CD4-positive, alpha-beta T cell treated with Interleukin-17A for 4 hours (primary cell): ENCODE results near the gene TBX1.
A peak's percentile ranks its signal among the peaks of the same experiment; 100 is the strongest.

ENCODE experiments used
- DNase-seq: peaks from one replicate; pipeline ENCODE4 v3.0.0-alpha.2; 2020; ENCODE audit warnings: mixed read lengths

The TBX1 gene

GRCh38 chr22:19760058-19760950, at the start of gene TBX1:
Gene TBX1, plus strand, starts transcription at chr22:19760778. Its CDS starts 66 bp downstream, at chr22:19760844.
- DNase-seq = no peak

DNA sequence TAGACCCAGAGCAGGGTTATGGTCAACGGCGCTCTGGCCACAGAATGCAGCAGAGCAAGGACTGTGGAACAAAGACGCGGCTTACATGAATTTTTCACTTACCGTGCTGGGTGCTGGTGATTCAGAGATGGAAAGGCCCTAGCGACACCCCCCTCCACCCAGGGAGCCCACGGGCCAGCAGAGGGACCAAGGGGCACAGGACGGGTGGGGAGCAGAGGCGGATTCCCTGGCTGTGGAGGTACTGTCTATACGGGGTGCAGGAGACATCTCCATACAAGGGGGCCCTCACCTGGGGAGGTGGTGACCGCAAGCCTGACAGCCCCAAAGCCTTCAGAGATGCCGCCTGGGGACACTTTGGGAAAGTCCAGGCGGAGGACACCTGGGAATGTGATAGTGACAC, 47.3 kb upstream of the TBX1 start:
- DNase-seq = no peak

GRCh38 chr22:19713650-19714311, 46.8 kb upstream of the TBX1 start:
- no peak for DNase-seq

DNA sequence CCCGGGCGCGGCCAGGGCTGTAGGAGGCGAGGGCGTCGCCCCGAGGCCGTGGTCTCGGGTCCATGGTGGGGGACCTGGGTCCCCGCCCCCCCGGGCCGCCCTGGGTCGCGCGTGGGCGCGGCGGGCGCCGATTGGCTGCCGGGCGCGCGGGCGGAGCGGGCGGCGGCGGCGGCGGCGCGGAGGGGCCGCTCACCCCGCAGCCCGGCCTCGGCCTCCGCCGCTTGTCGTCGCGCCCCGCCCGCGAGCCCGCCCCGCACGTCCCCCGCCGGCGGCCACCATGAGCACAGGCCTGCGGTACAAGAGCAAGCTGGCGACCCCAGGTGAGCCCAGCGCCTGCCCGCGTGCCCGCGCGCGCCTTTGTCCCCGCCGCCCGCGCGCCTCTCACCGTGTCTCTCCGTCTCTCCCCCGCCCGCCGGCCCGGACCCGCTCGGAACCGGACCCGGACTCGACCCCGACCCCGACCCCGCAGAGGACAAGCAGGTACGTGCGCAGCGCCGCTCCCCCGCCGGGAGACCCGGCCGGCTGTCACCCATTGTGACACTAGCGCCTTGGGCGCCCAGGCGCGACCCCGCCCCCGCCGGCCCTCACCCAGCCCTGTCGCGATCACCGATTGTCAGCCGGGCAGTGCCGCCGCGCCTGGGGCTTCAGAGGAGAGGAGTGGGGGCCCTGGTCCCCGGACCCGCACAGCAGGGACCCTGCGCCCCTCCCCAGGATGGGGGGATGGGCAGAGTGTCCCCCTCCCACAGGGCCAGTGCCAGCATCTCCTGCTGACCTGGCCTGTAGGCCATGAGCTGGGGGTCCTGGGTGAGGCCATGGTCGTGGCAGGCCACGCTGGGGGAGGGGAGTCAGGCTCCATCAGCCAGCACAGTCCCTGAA, 46.0 kb upstream of the TBX1 start, which contains the start of gene SEPTIN5:
Gene SEPTIN5, plus strand, starts transcription at position 192 of the 876 bp plus-strand sequence. Its CDS starts 86 bp downstream, at position 278.
- no peak for DNase-seq

DNA sequence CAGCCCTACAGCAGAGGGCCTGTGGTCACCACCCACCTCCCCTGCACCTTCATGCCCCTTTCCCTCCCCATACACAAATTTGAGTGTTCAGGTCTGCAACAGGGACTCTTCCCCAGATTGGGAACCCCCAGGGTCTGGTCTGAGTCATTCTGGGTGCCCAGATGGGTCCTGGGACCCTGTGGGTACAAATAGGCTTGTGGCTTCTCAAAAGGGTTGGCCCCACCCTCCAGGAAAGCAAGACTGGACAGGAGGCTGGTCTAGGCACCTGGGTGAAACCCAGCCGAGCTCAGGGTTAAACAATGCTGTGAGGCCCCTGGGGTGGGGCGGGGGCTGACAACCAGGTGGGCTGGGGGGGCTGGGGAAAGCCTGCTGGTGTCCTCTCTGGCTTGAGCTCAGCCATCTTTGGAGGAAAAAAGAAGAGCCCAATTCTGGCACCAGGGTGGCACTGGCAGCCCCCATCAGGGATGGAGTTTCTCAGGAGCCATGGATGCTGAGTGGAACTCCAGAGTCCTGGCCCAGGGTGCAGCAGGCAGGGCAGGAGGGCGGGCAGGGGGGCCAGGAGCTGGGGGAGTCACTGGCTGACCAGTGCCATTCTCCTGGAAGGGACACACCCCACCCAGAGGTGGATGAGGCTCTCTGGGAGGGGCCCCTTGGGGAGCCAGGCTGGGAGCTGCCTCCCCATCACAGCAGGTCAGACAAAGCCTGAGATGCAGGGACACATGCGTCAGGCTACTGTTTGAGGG, 45.2 kb upstream of the TBX1 start:
- DNase-seq = no peak

DNA sequence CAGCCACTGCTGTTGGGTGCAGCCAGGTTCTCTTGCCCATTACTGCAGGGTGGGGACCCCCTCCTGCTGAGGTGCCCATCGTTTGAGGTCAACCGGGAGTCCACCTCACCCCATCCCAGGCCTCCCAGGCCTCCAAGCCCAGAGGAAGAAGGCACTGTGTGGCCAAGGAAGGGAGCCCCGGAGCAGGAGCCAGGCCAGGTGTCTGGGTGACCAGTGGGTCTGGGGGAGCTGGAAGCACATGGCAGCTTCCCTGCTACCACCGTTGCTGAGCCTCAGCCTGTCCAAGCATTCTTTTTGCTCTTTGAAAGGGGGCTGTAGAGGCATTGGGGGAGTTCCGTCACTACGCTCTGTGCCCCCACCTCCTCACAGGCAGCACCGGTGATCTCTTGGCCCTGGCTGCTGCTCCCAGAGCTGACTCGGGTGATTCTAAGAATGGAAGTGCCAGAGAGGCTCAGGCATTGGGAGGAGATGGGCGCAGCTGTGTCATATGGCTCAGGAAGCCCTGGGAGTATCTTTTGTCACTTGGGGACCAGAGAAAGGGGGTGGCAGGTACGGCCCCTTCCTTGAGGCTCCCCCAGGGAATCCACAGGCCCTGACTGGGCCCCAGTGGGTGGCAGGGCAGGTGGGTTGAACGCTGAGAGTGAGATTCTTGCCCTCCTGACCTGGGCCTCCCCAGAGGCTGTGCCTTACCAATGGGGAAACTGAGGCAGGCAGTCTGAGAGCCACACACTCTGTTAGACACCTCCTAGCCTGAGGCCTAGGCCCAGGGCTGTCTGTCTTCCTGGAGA, 44.3 kb upstream of the TBX1 start:
- DNase-seq = no peak

GRCh38 chr22:19716829-19717105, 43.8 kb upstream of the TBX1 start:
- DNase-seq = no peak

DNA sequence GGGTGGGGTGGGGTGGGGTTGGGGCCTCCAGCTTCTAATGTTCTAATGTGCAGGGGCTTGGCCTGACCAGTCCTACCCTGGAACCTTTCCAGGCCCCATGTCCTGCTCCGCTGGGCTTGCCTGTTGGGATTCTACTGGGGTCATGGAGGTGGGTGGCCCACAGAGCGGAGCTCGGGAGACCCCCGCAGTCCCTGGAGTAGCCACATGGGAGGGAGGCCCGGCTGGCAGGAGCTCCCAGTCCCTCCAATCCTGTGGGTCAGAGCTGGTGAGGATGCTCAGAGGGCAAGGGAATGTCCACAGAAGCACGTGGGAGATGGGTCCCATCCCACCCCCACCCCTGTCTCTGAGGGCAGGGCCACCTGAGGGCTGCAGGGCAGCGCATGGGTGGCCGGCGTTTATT, 43.4 kb upstream of the TBX1 start:
- no peak for DNase-seq

DNA sequence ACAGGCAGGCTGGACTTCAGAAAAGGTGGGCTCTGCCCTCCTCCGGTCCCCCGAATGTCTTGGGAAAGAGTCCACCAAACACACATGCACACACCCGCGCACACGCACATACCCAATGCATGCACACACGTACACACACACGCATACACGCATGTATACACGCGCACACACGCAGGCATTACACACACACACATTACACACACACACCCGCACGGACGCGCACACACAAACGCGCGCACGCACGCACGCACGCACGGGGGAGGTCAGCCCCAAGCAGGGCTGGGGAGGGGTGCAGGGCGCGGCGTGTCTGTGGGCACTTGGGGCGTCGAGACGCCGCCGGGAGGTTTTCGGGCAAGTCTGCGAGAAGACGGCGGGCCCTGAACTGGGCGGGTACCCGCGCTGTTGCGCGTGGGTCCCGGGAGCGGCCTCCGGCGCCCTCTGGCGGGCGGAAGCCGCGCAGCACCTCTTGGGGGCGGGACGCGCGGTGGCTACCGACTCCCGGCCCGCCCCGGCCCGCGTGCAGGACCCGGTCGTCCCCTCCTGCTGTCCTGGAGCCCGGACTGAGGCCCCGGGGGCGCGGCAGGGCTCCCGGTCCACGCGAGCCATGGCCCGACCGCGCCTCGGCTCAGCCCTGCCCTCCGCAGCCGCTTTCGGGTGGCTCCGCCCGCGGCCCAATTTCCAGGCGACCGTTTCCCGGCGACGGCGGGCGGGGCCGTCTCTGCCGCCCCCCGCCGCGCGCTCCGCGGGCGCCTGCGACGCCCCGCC, 42.7 kb upstream of the TBX1 start:
- DNase-seq = peak; percentile 86

- no peak for DNase-seq
Observed at GRCh38 chr22:19718456-19719049, 42.0 kb upstream of the TBX1 start.

DNA sequence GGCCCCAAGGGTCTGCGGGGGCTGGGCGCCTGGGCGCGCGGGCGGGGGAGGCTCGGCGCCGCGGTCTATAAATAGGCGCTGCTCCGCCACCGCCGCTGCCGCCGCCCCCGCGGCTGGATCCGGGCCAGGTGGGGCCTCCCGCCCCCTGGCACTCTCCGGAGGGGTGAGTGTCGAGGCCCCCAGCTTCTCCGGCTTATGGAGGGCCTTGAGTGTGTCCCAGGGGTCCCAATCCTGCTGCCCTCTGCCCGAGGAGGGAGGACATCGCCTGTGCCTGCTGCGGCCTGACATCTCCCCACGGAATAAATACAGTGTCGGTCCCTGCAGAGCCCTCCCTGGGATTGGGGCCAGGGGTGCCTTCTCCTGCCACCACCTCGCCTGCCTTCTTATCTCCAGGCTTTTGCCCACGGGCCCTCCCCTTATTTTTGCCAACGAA, 41.5 kb upstream of the TBX1 start:
- DNase-seq = no peak

DNA sequence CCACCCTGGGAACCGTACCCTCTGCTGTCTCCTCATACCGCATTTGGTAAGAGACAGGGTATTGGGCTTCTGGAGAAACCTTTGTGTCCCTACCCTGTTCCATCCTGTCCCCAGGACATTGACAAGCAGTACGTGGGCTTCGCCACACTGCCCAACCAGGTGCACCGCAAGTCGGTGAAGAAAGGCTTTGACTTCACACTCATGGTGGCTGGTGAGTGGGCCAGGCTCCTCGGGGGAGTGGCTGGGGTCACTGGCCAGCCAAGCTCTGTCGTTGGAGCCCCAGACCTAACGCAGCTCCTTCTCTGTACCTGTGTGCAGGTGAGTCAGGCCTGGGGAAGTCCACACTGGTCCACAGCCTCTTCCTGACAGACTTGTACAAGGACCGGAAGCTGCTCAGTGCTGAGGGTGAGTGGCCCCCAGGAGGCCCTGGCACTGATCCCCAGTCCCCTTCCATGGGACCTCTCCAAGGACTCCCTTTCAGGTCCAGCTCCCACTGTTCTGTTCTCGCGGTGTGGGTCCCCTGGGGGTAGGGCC, 41.0 kb upstream of the TBX1 start:
- no peak for DNase-seq

GRCh38 chr22:19720150-19720827, 40.3 kb upstream of the TBX1 start:
- no peak for DNase-seq

DNA sequence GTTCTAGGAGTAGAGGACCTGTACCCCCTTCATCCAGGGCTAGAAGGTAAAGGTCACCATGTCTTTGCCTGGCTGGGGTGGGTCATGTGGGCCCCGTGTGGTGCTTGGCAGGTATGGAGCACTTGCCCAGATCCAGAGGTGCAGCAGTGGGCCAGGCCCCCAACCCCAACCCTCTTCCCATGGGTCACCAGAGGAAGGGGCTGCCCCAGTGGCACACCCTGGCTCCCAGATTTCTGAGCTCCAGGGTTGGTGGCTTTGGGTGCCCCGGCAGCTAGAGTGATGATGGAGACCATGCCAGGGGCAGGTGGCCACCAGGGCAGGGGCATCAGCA, 39.6 kb upstream of the TBX1 start:
- no peak for DNase-seq

DNA sequence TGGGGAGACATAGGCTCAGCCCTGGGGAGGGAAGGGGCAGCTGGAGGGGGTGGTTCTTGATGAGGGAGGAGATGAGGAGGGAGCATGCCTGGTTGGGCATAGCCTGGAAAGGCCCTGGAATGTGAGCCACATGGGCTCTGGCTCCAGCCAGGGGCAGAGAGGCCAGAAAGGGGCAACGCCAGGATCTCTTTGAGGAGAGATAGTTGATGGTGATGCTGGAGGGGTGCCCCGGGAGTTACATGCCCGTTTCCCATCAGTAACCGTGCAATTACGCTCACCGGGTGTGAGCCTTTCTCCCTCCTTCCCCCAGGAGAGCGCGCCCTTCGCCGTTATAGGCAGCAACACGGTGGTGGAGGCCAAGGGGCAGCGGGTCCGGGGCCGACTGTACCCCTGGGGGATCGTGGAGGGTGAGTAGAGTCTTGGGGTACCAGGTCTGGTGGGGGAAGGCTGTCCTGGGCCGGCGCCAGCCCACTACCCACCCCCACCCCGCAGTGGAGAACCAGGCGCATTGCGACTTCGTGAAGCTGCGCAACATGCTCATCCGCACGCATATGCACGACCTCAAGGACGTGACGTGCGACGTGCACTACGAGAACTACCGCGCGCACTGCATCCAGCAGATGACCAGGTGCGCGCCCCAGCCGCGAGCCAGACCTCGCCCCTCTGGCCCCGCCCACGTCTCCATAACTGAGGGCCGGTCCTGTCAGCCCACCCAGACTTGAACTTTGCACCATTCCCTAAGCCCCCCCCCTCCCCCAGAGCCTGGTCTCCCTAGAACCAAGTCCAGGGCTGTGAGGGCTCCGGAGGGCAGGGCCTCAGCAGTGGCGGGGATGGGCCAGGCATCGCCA, 39.0 kb upstream of the TBX1 start:
- no peak for DNase-seq

- DNase-seq = no peak
Observed at GRCh38 chr22:19722178-19722981, 38.2 kb upstream of the TBX1 start.

DNA sequence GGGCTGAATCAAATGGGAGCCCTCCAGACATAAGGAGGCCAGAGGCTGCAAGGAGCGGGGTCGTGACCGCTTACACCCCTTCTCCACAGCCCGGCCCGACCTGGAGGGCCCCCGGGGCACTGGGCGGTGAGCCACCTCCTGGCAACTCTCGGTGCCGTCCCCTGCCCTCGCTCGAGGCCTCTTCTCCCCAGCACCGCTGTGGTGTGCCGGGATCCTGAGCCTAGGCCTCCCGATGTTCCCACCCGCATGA, 37.7 kb upstream of the TBX1 start:
- DNase-seq = no peak
